Karpas-422 (cell line): ENCODE measurements around the gene ANKRD40CL. TPM values are rescaled to one million over a fixed set of nuclear protein-coding genes. Genes with fewer than 3 reads are reported as not detected.

ENCODE experiments used
- DNase-seq: peaks from one replicate; pipeline ENCODE4 v3.0.0-alpha.2; 2015
- H2AFZ ChIP-seq: fragments of 200-600 bp; sonication (generic); 2 replicates; pipeline ENCODE4 v1.6.1; 2014; ENCODE audit warnings: antibody characterized with exemption, low read length, mixed read lengths
- H3K27ac ChIP-seq: fragments of 200-600 bp; sonication (generic); 2 replicates; pipeline ENCODE4 v1.5.1; 2014; ENCODE audit warnings: mild to moderate bottlenecking, low read length, moderate library complexity
- H3K27me3 ChIP-seq: fragments of 200-600 bp; sonication (generic); 2 replicates; pipeline ENCODE4 v1.6.1; 2014; ENCODE audit warnings: low read length, mixed read lengths
- H3K36me3 ChIP-seq: fragments of 200-600 bp; sonication (generic); 2 replicates; pipeline ENCODE4 v1.6.1; 2014; ENCODE audit warnings: low read length, mixed read lengths; ENCODE audit not compliant: insufficient read depth
- H3K4me1 ChIP-seq: fragments of 200-600 bp; sonication (generic); 2 replicates; pipeline ENCODE4 v1.6.1; 2014; ENCODE audit warnings: mild to moderate bottlenecking, low read length, mixed read lengths
- H3K4me2 ChIP-seq: fragments of 200-600 bp; sonication (generic); 2 replicates; pipeline ENCODE4 v1.6.1; 2014; ENCODE audit warnings: low read length, low read depth, mild to moderate bottlenecking; ENCODE audit not compliant: poor library complexity, severe bottlenecking
- H3K4me3 ChIP-seq: fragments of 200-600 bp; sonication (generic); 2 replicates; pipeline ENCODE4 v1.5.1; 2014; ENCODE audit warnings: mild to moderate bottlenecking, antibody characterized with exemption, low read length, mixed read lengths
- H3K79me2 ChIP-seq: fragments of 200-600 bp; sonication (generic); 2 replicates; pipeline ENCODE4 v1.6.1; 2014; ENCODE audit warnings: mild to moderate bottlenecking, low read length, mixed read lengths
- H3K9ac ChIP-seq: fragments of 200-600 bp; sonication (generic); 2 replicates; pipeline ENCODE4 v1.6.0; 2014; ENCODE audit warnings: low read length
- H3K9me2 ChIP-seq: fragments of 200-600 bp; sonication (generic), shearing (Covaris generic); replicated peaks from 2 replicates; pipeline ENCODE4 v1.6.0; 2014; ENCODE audit warnings: mild to moderate bottlenecking, low read length, moderate library complexity; ENCODE audit not compliant: insufficient read depth
- H3K9me3 ChIP-seq: fragments of 300-700, 200-600 bp; sonication (generic); 2 replicates; pipeline ENCODE4 v1.6.1; 2014; ENCODE audit warnings: low read length, mixed read lengths
- H4K20me1 ChIP-seq: fragments of 200-600 bp; sonication (generic); 2 replicates; pipeline ENCODE4 v1.6.1; 2014; ENCODE audit warnings: mild to moderate bottlenecking, antibody characterized with exemption, low read length, low read depth; ENCODE audit not compliant: insufficient read depth
- total RNA-seq: library from RNA; depleted of rRNA; stranded (reverse); fragments of >200 nt; shearing (Covaris generic); gene quantifications from 2 replicates; pipeline ENCODE4 v1.2.3, GENCODE V29; 2014; ENCODE audit warnings: low replicate concordance

The ANKRD40CL gene
- total RNA-seq, 1 experiment from 2014 or later: not detected

GRCh38 chr17:50785126-50785525, 17.8 kb upstream of the ANKRD40CL start:
- Histone ChIP-seq H3K4me1 (no peaks in the 10 kb centered on the region), H4K20me1 (no peaks in the 10 kb centered on the region), H3K79me2 (no peaks in the 10 kb centered on the region), H3K27ac (no peak overlapping the region), H3K36me3 (no peaks in the 10 kb centered on the region), H3K4me3 (no peak overlapping the region), H3K9ac (no peak overlapping the region), H3K9me3 (no peaks in the 10 kb centered on the region), H3K4me2 (no peak overlapping the region), H3K27me3 (no peaks in the 10 kb centered on the region), H2AFZ (no peak overlapping the region), H3K9me2 (no peaks in the 10 kb centered on the region)
- no peak for DNase-seq

DNA sequence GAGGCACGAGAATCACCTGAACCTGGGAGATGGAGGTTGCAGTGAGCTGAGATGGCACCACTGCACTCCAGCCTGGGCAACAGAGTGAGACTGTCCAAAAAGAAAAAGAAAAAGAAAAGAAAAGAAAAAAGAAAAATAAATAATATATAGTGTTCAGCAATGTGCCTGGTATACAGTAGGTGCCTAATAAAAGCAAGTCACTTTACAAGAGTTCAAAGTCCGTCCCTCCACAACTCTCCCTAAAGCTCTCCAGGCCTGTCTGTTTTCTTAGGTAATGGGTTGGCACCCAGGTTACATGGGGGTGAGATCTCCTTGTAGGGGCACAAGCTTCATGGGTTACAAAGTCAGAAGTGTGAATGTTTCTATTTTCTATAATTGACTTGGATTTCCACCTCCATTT, 16.6 kb upstream of the ANKRD40CL start:
- no peak overlapping the region for H3K27ac ChIP-seq
- H4K20me1 ChIP-seq: no peaks in the 10 kb centered on the region

GRCh38 chr17:50783193-50783660, 15.9 kb upstream of the ANKRD40CL start:
- Histone ChIP-seq H3K9ac (no peak overlapping the region), H3K9me3 (no peaks in the 10 kb centered on the region), H3K27ac (no peak overlapping the region), H3K4me3 (no peak overlapping the region), H3K9me2 (no peaks in the 10 kb centered on the region), H3K36me3 (no peaks in the 10 kb centered on the region), H3K4me2 (no peak overlapping the region), H3K79me2 (no peaks in the 10 kb centered on the region), H3K27me3 (no peaks in the 10 kb centered on the region), H2AFZ (no peak overlapping the region), H3K4me1 (no peaks in the 10 kb centered on the region), H4K20me1 (no peaks in the 10 kb centered on the region)
- peak; percentile 91 for DNase-seq

More for the DNA sequence above, 16.6 kb upstream of the ANKRD40CL start:
- H2AFZ ChIP-seq: no peak overlapping the region
- no peak overlapping the region for H3K9ac ChIP-seq
- no peaks in the 10 kb centered on the region for H3K36me3 ChIP-seq
- H3K4me2 ChIP-seq: no peak overlapping the region
- H3K9me2 ChIP-seq: no peaks in the 10 kb centered on the region
- no peaks in the 10 kb centered on the region for H3K79me2 ChIP-seq
- H3K9me3 ChIP-seq: no peaks in the 10 kb centered on the region
- DNase-seq: no peak
- no peaks in the 10 kb centered on the region for H3K4me1 ChIP-seq
- H3K4me3 ChIP-seq: no peak overlapping the region
- H3K27me3 ChIP-seq: no peaks in the 10 kb centered on the region

GRCh38 chr17:50781167-50781566, 13.8 kb upstream of the ANKRD40CL start:
- Histone ChIP-seq H3K4me2 (no peak overlapping the region), H3K27me3 (no peaks in the 10 kb centered on the region), H2AFZ (no peak overlapping the region), H3K4me1 (no peaks in the 10 kb centered on the region), H3K27ac (no peak overlapping the region), H3K79me2 (no peaks in the 10 kb centered on the region), H4K20me1 (no peaks in the 10 kb centered on the region), H3K9ac (no peak overlapping the region), H3K9me2 (no peaks in the 10 kb centered on the region), H3K9me3 (no peaks in the 10 kb centered on the region), H3K36me3 (no peaks in the 10 kb centered on the region), H3K4me3 (no peak overlapping the region)
- DNase-seq: no peak

DNA sequence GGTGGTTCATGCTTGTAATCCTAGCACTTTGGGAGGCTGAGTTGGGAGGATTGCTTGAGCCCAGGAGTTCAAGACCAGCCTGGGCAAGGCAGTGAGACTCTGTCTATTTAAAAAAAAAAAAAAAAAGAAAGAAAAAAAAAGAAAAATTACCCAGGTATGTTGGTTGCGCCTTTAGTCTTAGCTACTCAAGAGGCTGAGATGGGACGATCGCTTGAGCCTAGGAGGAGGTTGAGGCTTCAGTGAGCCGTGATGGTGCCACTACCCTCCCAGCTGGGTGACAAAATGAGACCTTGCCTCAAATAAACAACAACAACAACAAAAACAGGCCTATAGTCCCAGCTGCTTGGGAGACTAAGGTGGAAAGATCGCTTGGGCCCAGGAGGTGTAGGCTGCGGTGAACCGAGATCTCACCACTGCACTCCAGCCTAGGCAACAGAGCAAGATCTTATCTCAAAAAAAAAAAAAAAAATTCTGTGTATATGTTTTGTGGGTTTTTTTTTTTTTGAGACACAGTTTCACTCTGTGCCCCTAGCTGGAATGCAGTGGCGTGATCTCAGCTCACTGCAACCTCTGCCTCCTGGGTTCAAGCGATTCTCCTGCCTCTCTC, 12.5 kb upstream of the ANKRD40CL start:
- Histone ChIP-seq H3K9ac (no peak overlapping the region), H3K27me3 (no peaks in the 10 kb centered on the region), H3K9me2 (no peaks in the 10 kb centered on the region), H3K36me3 (no peaks in the 10 kb centered on the region), H3K4me1 (no peaks in the 10 kb centered on the region), H2AFZ (no peak overlapping the region), H3K9me3 (no peaks in the 10 kb centered on the region), H3K27ac (no peak overlapping the region), H3K4me2 (no peak overlapping the region), H4K20me1 (no peaks in the 10 kb centered on the region), H3K79me2 (no peaks in the 10 kb centered on the region), H3K4me3 (no peak overlapping the region)
- DNase-seq: peak; percentile 20

DNA sequence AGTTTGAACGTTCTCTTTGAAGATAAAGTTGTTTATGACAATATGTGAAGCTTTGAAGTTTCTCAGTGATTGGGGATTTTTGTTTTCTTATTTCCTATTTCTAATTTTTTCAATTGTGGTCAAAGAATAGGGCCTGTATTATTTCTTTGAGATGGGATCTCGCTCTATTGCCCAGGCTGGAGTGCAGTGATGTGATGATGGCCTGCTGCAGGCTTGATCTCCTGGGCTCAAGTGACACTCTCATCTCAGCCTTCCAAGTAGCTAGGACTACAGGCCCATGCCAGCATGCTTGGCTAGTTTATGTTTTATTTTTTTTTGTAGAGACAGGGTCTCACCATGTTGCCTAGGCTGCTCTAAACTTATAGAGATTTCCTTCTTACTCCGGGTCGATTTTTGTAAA, 11.7 kb upstream of the ANKRD40CL start:
- Histone ChIP-seq H3K9ac (no peak overlapping the region), H3K27ac (no peak overlapping the region), H3K4me2 (no peak overlapping the region), H2AFZ (no peak overlapping the region), H3K9me2 (no peaks in the 10 kb centered on the region), H3K36me3 (no peaks in the 10 kb centered on the region), H3K4me3 (no peak overlapping the region), H3K9me3 (no peaks in the 10 kb centered on the region), H3K79me2 (no peaks in the 10 kb centered on the region), H3K27me3 (no peaks in the 10 kb centered on the region), H3K4me1 (no peaks in the 10 kb centered on the region), H4K20me1 (no peaks in the 10 kb centered on the region)
- peak; percentile 14 for DNase-seq

GRCh38 chr17:50778471-50778870, 11.2 kb upstream of the ANKRD40CL start:
- no peak overlapping the region for H2AFZ ChIP-seq
- H3K9me2 ChIP-seq: no peaks in the 10 kb centered on the region
- no peaks in the 10 kb centered on the region for H4K20me1 ChIP-seq
- no peaks in the 10 kb centered on the region for H3K36me3 ChIP-seq
- no peaks in the 10 kb centered on the region for H3K9me3 ChIP-seq
- H3K4me3 ChIP-seq: no peak overlapping the region
- no peak overlapping the region for H3K9ac ChIP-seq
- H3K4me2 ChIP-seq: no peak overlapping the region
- peak; percentile 37 for DNase-seq
- H3K27me3 ChIP-seq: no peaks in the 10 kb centered on the region
- H3K27ac ChIP-seq: no peak overlapping the region
- H3K4me1 ChIP-seq: no peaks in the 10 kb centered on the region
- H3K79me2 ChIP-seq: no peaks in the 10 kb centered on the region

GRCh38 chr17:50775926-50776325, 8.6 kb upstream of the ANKRD40CL start:
- Histone ChIP-seq H3K27me3 (no peaks in the 10 kb centered on the region), H4K20me1 (no peaks in the 10 kb centered on the region), H3K9me2 (no peaks in the 10 kb centered on the region), H3K4me3 (no peak overlapping the region), H3K9ac (no peak overlapping the region), H3K9me3 (no peaks in the 10 kb centered on the region), H3K79me2 (no peaks in the 10 kb centered on the region), H3K4me2 (no peak overlapping the region), H3K27ac (no peak overlapping the region), H2AFZ (no peak overlapping the region), H3K36me3 (no peaks in the 10 kb centered on the region), H3K4me1 (no peaks in the 10 kb centered on the region)
- peak; percentile 28 for DNase-seq
